CD8-positive, alpha-beta memory T cell (primary cell): Measurements from ENCODE around the gene TFB2M. TPM values are rescaled to one million over a fixed set of nuclear protein-coding genes. Genes with fewer than 3 reads are reported as not detected.
"Not testable (repeated sequence)": the region's sequence is repeated elsewhere in the genome, so short reads cannot be mapped to it uniquely, and the experiment has no call there.

Experiments
- CTCF ChIA-PET: fragments of 350-600 bp; sonication (Branson Sonifier 250); formaldehyde crosslinking; loops from one replicate; lab custom pipeline; 2021; ENCODE audit warnings: antibody characterized with exemption; lab: Charles Lee
- POLR2A ChIA-PET: fragments of 350-600 bp; sonication (Branson Sonifier 250); formaldehyde crosslinking; loops from one replicate; lab custom pipeline; 2021; ENCODE audit warnings: antibody characterized with exemption; lab: Charles Lee
- DNase-seq, 5 donors: peaks; one replicate each; pipeline versions ENCODE4 v3.0.0 to v3.0.0-alpha.2; 2020 to 2022; ENCODE audit warnings: mixed read lengths in 1 of 5
- H3K27ac ChIP-seq: one replicate; pipeline ENCODE4 v1.7.0; 2013; ENCODE audit warnings: low read depth, mild to moderate bottlenecking, low read length, moderate library complexity
- H3K27me3 ChIP-seq: 2 replicates; pipeline ENCODE4 v1.7.0; 2013; ENCODE audit warnings: low read length, mild to moderate bottlenecking; ENCODE audit not compliant: insufficient read depth, poor library complexity, severe bottlenecking
- H3K36me3 ChIP-seq: 2 replicates; pipeline ENCODE4 v1.7.0; 2013; ENCODE audit warnings: mild to moderate bottlenecking, low read length, moderate library complexity; ENCODE audit not compliant: insufficient read depth
- H3K4me1 ChIP-seq: 2 replicates; pipeline ENCODE4 v1.7.0; 2013; ENCODE audit warnings: mild to moderate bottlenecking, low read length, moderate library complexity; ENCODE audit not compliant: insufficient read depth
- H3K4me3 ChIP-seq: 2 replicates; pipeline ENCODE4 v1.7.0; 2013; ENCODE audit warnings: mild to moderate bottlenecking, low read length
- H3K9me3 ChIP-seq: 2 replicates; pipeline ENCODE4 v1.7.0; 2013; ENCODE audit warnings: mild to moderate bottlenecking, low read length
- H3K27ac Mint-ChIP-seq, 8 donors: one replicate each; pipeline ENCODE4 v1.8.0; 2020 to 2021; ENCODE audit warnings: mixed read lengths in 8 of 8, mild to moderate bottlenecking in 6 of 8, inconsistent platforms in 3 of 8, moderate library complexity in 3 of 8
- H3K27me3 Mint-ChIP-seq, 2 donors: one replicate each; pipeline ENCODE4 v1.8.0; 2020 to 2021; ENCODE audit warnings: mixed read lengths in 2 of 2, mild to moderate bottlenecking in 1 of 2, moderate library complexity in 1 of 2
- H3K36me3 Mint-ChIP-seq, 3 donors: one replicate each; pipeline ENCODE4 v1.8.0; 2020 to 2021; ENCODE audit warnings: mixed read lengths in 3 of 3, inconsistent platforms in 1 of 3, mild to moderate bottlenecking in 1 of 3
- H3K4me1 Mint-ChIP-seq, 3 donors: one replicate each; pipeline ENCODE4 v1.8.0; 2020 to 2021; ENCODE audit warnings: mixed read lengths in 3 of 3, inconsistent platforms in 1 of 3, mild to moderate bottlenecking in 1 of 3
- H3K4me3 Mint-ChIP-seq, 7 donors: one replicate each; pipeline ENCODE4 v1.8.0; 2020 to 2021; ENCODE audit warnings: mixed read lengths in 7 of 7, mild to moderate bottlenecking in 6 of 7, moderate library complexity in 4 of 7, inconsistent platforms in 2 of 7
- H3K9me3 Mint-ChIP-seq, 5 donors: one replicate each; pipeline ENCODE4 v1.8.0; 2020 to 2022; ENCODE audit warnings: mixed read lengths in 5 of 5, mild to moderate bottlenecking in 3 of 5, moderate library complexity in 2 of 5, inconsistent platforms in 1 of 5
- polyA plus RNA-seq: library from polyadenylated mRNA; unstranded; fragments of 300-500 nt; fragmentation: Illumina TruSeq; gene quantifications from one replicate; pipeline ENCODE4 v1.2.3, GENCODE V29; 2021
- total RNA-seq, 2 experiments: library from RNA; stranded (reverse); gene quantifications; one replicate each; pipeline ENCODE4 v1.2.3, GENCODE V29; 2021

Gene TFB2M
- total and polyA plus RNA-seq, 3 experiments from 2014 or later: 16.7 to 32.9 (median 31.9) TPM

DNA sequence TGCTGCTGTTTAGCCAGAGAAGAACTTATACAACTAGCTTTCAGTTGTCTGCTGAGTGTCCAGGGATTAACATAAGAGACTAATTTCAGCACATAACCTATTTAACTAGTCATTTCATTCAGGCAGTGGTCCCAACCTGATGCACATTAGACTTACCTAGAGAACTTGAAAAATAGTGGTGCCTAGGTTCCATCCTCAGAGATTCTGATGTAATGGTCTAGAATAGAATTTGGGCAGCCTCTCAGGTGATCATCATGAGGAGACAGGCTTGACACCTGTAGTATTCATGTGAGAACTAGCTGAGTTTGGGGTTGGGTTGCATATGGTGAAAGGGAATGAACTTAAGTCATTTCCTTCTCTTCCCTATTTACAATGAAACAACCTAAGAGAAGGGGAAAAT is 25.0 kb upstream of the TFB2M start:
- Histone ChIP-seq H3K9me3 (no peaks in the 10 kb centered on the region), H3K36me3 (peaks cover 12% of the 10 kb centered on the region), H3K4me1 (no peaks in the 10 kb centered on the region), H3K27ac (no peak overlapping the region), H3K4me3 (no peak overlapping the region), H3K27me3 (no peaks in the 10 kb centered on the region)
- ChIA-PET POLR2A (no interaction called here), CTCF (no interaction called here)
- Mint-ChIP-seq H3K4me3 (no peak overlapping the region), H3K36me3 (peaks cover 15 to 44% (median 15%) of the 10 kb centered on the region in 3 donors), H3K9me3 (peaks cover 0 to 6% (median 3%) of the 10 kb centered on the region in 5 donors), H3K27ac (peak overlapping the region in 5 of 8 donors; percentile 20 to 47 (median 32)), H3K27me3 (no peaks in the 10 kb centered on the region), H3K4me1 (peaks cover 39 to 69% (median 61%) of the 10 kb centered on the region in 3 donors)
- no peak for DNase-seq

- peaks cover 10% of the 10 kb centered on the region for H3K36me3 ChIP-seq
- H3K4me3 ChIP-seq, CTCF ChIA-PET, H3K27me3 Mint-ChIP-seq, H3K27ac Mint-ChIP-seq, H3K9me3 ChIP-seq, H3K4me3 Mint-ChIP-seq, H3K27ac ChIP-seq, H3K27me3 ChIP-seq, H3K4me1 ChIP-seq, H3K9me3 Mint-ChIP-seq, POLR2A ChIA-PET, DNase-seq: not testable (repeated sequence)
- Mint-ChIP-seq H3K36me3 (peaks cover 12 to 38% (median 15%) of the 10 kb centered on the region in 3 donors), H3K4me1 (peaks cover 33 to 64% (median 57%) of the 10 kb centered on the region in 3 donors)
Measured at GRCh38 chr1:246589919-246590318, 23.9 kb upstream of the TFB2M start.

DNA sequence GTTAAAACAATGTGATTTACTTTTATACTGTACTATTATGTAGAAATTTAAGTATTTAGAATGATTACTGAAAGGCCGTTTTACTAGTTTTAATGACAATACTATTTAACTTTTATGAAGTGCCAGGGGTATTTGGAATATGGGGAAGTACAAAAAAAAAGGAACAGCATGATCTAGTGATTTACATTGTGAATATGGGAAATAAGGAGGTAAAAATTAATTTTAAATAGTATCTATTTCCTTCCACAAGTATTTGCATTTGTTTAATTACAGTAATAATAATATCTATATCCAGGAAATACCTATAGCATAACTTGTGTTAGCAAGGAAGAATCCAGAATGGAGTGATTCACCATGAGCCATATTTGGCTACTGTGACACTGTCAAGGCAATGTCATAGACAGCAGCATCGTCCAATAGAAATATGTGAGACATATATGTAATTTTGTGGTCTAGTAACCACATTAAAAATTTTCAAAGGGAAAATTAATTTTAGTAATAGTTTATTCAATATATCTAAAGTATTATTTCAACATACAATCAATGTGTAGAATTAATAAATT is 22.2 kb upstream of the TFB2M start:
- Histone ChIP-seq H3K27ac (no peak overlapping the region), H3K36me3 (peaks cover 16% of the 10 kb centered on the region), H3K27me3 (no peaks in the 10 kb centered on the region), H3K4me3 (no peak overlapping the region), H3K9me3 (no peaks in the 10 kb centered on the region), H3K4me1 (peaks cover 7% of the 10 kb centered on the region)
- peaks cover 0 to 6% (median 3%) of the 10 kb centered on the region in 5 donors for H3K9me3 Mint-ChIP-seq
- DNase-seq: no peak
- no peak overlapping the region for H3K4me3 Mint-ChIP-seq
- CTCF ChIA-PET: no interaction called here
- POLR2A ChIA-PET: no interaction called here
- H3K27ac Mint-ChIP-seq: no peak overlapping the region
- H3K36me3 Mint-ChIP-seq: peaks cover 19 to 46% (median 24%) of the 10 kb centered on the region in 3 donors
- no peaks in the 10 kb centered on the region for H3K27me3 Mint-ChIP-seq
- H3K4me1 Mint-ChIP-seq: peaks cover 44 to 73% (median 71%) of the 10 kb centered on the region in 3 donors

DNA sequence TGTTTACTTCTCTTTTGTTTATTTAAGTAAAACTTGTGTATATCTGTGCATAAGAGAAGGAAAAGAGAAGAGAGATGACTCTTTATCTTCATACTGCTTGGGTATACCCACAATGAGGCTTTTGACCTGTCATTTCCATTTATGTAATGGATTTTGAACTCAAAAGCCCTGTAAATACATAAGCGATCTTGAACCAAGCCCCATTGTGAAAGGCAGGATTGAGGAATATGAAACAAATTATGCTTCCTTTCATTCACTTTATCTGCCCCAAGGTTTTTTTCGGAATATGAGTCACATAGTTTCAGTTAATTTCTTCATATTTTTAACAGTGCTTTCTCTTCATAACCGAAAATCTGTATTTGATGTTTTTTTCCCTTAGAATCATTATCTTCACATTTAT is 21.5 kb upstream of the TFB2M start:
- Mint-ChIP-seq H3K36me3 (peaks cover 17 to 50% (median 26%) of the 10 kb centered on the region in 3 donors), H3K4me1 (peaks cover 48 to 77% (median 75%) of the 10 kb centered on the region in 3 donors), H3K27me3 (no peaks in the 10 kb centered on the region), H3K27ac (peak overlapping the region in 1 of 8 donors; percentile 79), H3K4me3 (no peak overlapping the region), H3K9me3 (peaks cover 0 to 6% (median 3%) of the 10 kb centered on the region in 5 donors)
- Histone ChIP-seq H3K27ac (peak overlapping the region; percentile 3), H3K9me3 (no peaks in the 10 kb centered on the region), H3K27me3 (no peaks in the 10 kb centered on the region), H3K4me3 (no peak overlapping the region), H3K36me3 (peaks cover 16% of the 10 kb centered on the region), H3K4me1 (peaks cover 13% of the 10 kb centered on the region)
- ChIA-PET POLR2A (no interaction called here), CTCF (no interaction called here)
- no peak for DNase-seq

DNA sequence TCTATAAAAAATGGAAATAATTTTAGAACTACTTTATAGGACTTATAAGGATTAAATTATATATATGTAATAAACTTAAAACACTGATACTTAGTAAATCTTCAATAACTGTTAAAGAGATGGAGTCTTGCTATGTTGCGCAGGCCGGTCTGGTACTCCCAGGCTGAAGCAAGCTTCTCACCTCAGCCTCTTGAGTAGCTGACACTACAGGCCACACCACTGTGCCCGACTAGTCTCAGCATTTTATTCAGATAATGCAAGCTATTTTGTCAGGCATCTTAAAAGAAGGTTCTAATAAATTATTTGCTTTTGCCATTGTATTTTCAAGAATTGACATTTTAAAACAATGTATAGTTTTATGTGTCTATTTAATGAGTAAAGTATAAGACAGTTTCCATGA is 21.0 kb upstream of the TFB2M start:
- Histone ChIP-seq H3K27me3 (no peaks in the 10 kb centered on the region), H3K4me1 (peaks cover 14% of the 10 kb centered on the region), H3K9me3 (no peaks in the 10 kb centered on the region), H3K27ac (peak overlapping the region; percentile 3), H3K36me3 (peaks cover 21% of the 10 kb centered on the region), H3K4me3 (no peak overlapping the region)
- ChIA-PET CTCF (no interaction called here), POLR2A (no interaction called here)
- Mint-ChIP-seq H3K36me3 (peaks cover 15 to 50% (median 25%) of the 10 kb centered on the region in 3 donors), H3K4me3 (no peak overlapping the region), H3K27me3 (no peaks in the 10 kb centered on the region), H3K27ac (no peak overlapping the region), H3K9me3 (peaks cover 0 to 6% (median 3%) of the 10 kb centered on the region in 5 donors), H3K4me1 (peaks cover 51 to 78% (median 75%) of the 10 kb centered on the region in 3 donors)
- no peak for DNase-seq

DNA sequence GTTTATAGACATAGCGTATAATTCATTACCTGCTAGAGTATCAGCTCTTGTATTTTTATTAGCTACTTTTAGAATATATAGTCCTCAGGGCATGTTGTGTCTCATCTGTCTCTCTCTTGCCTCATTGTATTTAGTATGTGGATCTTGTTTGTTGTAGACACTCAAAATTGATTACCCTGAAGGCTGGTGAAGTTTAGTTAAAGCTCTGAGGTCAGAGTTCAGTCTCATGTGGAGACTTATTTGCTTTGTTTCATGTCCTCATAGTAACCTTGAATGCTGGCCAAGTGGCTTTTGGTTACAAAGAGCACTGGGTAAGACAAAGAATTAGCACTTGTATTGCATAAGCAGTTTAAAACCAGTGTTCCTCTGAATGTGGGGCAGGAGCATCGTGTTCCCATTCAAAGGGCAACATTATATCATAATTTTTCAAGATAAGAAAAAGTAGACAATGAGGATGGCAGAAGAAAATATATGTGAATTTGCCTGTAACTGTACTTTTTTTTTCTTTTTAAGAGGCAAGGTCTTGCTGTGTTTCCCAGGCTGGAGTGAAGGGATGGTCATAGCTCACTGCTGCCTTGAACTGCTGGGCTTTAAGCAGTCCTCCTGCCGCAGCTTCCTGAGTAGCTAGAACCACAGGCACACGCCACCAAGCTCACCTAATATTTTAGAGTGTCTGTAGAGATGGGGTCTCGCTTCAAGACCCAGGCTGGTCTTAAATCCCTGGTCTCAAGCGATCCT is 17.6 kb upstream of the TFB2M start:
- no peak overlapping the region for H3K4me3 Mint-ChIP-seq
- no peak overlapping the region for H3K4me3 ChIP-seq
- peaks cover 16% of the 10 kb centered on the region for H3K36me3 ChIP-seq
- POLR2A ChIA-PET: no interaction called here
- no peaks in the 10 kb centered on the region for H3K9me3 ChIP-seq
- CTCF ChIA-PET: no interaction called here
- H3K4me1 ChIP-seq: peaks cover 39% of the 10 kb centered on the region
- no peaks in the 10 kb centered on the region for H3K9me3 Mint-ChIP-seq
- DNase-seq: no peak
- peaks cover 56 to 81% (median 79%) of the 10 kb centered on the region in 3 donors for H3K4me1 Mint-ChIP-seq
- peaks cover 4 to 42% (median 20%) of the 10 kb centered on the region in 3 donors for H3K36me3 Mint-ChIP-seq
- peak overlapping the region; percentile 66 for H3K27ac ChIP-seq
- H3K27me3 ChIP-seq: no peaks in the 10 kb centered on the region
- H3K27me3 Mint-ChIP-seq: no peaks in the 10 kb centered on the region
- H3K27ac Mint-ChIP-seq: peak overlapping the region in 4 of 8 donors; percentile 41 to 76 (median 50)

- Mint-ChIP-seq H3K27me3 (no peaks in the 10 kb centered on the region), H3K9me3 (no peaks in the 10 kb centered on the region), H3K4me3 (no peak overlapping the region), H3K36me3 (peaks cover 4 to 43% (median 20%) of the 10 kb centered on the region in 3 donors), H3K27ac (peak overlapping the region in 4 of 8 donors; percentile 1 to 76 (median 27)), H3K4me1 (peaks cover 58 to 85% (median 82%) of the 10 kb centered on the region in 3 donors)
- Histone ChIP-seq H3K9me3 (no peaks in the 10 kb centered on the region), H3K4me1 (peaks cover 45% of the 10 kb centered on the region), H3K36me3 (peaks cover 16% of the 10 kb centered on the region), H3K4me3 (no peak overlapping the region), H3K27me3 (no peaks in the 10 kb centered on the region), H3K27ac (peak overlapping the region; percentile 66)
- ChIA-PET CTCF (no interaction called here), POLR2A (no interaction called here)
- no peak for DNase-seq
Measured at GRCh38 chr1:246583056-246583440, 17.0 kb upstream of the TFB2M start.
